ENCODE results near the gene LRRC25.

LRRC25 gene

DNA sequence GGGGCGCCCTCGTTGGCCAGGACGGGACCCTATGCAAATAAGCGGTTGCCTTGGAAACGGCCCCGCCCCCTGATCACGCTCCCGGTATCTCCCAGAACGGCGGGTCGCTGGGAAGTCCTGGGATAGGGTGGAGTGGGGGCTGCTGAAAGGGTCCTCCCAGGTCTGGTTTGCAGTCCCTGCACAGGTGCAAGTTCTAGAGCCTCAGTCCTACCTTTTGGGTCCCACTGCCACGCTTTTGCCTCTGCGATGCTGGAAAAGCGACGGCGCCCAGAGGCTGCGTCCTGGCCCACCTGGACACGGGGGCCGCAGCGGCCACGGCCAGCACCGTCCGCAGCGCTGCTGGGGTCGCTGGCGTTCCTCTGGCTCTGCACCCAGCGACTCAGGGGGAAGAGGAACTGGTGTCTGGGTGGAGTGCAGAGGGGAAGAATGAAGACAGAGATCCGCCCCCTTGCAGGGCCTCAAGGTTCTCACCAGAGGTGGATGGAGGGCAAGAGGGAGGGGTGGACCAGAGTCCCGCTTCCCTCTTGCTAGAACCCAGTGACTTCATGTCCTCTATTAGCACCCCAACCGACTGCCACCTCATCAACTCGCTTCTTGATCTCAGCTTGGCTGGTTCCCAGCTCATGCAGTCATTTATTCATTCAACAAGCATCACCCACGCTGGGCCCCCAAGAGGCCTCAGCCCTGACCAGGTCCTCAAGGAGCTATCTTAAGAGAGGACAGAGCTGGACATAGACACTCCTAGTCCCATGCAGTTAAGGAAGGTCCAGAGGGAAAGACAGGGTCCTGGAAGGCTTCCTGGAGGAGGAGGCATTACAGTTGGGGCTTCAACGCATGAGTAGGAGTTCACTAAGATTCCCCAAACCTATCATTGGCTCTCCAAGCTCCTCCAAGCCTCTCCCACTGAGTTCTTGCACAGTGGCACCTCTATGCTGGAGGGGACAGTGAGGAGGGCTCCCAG lies at the start of gene LRRC25:
Gene LRRC25 (minus strand): TSS at position 381 of the 961 bp plus-strand sequence. CDS start 659 bp downstream, outside the sequence.
- in situ Hi-C loops (cut with HindIII; ENCODE audit: low sequenced_read_pairs), result loop anchor here (10.0 kb wide), 2 partner anchors 133 to 203 kb away; partner anchors contain the start of gene MPV17L2

GRCh38 chr19:18446811-18447359 lies 49.5 kb upstream of the LRRC25 start:
- in situ Hi-C loops (cut with HindIII; ENCODE audit: low sequenced_read_pairs), result no loop called here

DNA sequence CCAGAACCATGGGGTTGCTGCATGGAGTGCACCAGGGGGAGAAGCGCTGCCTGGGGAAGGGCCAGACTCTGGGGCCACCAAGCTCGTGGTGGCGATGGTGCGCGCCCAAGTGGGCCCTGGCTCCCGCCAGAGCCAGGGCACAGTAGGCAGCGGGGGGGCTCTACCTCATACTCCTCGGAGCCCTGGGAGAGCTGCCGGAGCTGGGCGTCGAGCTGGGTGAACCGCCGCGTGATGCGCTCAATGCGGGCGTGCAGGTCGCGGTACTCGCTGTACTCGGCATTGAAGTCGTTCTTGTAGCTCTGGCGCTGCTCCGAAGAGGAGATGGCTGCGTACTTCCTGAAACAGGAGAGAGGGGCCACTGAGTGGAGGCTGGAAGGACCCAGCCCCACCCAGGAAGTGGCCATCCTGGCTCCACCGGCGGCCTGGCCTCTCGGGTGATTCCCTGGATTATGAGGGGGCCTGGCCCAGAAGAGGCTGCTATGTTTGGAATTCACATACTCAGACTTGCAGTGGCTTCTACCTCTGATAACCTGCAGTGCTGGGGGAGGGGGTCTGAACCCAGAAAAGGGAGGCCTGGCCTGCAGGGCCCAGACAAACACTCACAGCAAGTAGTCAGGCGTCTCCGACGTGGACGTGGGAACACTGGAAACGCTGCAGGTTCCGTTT lies 48.9 kb upstream of the LRRC25 start:
- in situ Hi-C loops (cut with HindIII; ENCODE audit: low sequenced_read_pairs), result no loop called here

DNA sequence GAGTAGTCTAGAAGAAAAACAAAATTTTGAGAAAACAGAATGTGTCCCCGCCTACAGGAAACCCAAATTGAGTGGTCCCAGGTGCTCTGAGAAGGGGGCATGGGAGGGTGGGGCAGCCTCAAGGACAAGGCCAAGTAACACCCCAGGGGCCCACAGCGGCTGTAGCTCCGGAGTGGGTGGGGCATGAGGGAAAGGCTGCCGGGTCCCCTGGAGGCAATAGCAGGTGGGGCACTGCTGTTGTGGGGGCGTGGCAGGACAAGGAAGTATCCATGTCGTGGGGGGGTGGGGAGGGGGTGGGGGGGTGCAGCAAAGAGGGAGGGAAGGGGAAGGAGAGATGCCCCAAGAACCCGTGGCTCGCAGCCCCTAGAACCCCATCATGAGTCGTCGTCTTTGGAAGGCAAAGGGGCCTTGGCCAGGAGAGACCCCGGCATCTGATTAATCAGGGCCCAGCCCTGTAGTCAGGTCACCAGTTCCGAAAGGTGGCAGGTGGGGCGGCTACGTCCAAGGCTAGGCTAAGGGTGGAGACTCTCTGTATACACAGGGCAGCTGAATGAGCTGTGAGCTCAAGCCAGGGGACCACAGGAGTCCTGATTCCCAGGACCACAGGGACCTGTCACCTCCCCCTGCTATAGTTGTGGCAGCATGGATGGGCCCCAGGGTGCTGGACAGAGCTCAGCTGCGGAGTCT lies 48.0 kb upstream of the LRRC25 start:
- in situ Hi-C loops (cut with HindIII; ENCODE audit: low sequenced_read_pairs), result no loop called here

DNA sequence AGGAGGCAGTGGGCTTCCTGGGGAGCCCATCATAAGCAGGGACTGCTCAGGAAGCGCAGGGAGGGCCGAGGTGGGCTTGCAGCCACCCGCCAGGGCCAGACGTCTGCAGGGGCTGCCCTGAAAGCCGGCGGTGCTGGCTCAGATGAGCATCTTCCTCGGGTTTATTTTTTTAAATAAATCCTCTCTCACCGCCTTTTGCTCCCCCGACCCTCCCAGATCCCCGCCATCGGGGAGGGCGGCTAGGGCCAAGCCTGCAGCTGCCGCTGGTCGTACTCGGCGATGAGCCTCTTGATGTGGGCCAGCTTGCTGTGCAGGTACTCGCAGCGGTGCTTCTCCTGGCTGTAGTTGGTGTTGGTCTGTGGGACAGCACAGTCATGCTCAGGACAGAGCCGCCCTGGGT lies 47.1 kb upstream of the LRRC25 start:
- in situ Hi-C loops (cut with HindIII; ENCODE audit: low sequenced_read_pairs), result no loop called here

DNA sequence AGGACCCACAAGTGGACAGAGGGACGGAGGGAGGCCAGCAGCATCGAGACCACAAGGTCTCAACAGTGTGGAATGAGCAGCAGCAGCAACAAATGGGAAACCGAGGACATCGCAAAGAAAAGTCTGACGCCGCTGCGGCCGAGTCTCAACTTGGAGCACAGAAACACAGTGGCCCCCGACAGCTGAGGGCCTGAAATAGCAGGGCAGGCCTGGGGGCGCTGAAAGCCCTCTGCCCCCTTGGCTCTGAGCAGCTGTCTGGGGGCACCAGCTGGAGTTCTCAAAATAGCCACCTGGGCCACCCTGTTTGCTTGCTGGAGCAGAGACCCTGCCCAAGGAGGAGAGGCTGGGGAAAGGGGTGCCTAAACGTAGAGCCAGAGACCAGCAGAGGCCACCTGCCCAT lies 46.4 kb upstream of the LRRC25 start:
- in situ Hi-C loops (cut with HindIII; ENCODE audit: low sequenced_read_pairs), result no loop called here

DNA sequence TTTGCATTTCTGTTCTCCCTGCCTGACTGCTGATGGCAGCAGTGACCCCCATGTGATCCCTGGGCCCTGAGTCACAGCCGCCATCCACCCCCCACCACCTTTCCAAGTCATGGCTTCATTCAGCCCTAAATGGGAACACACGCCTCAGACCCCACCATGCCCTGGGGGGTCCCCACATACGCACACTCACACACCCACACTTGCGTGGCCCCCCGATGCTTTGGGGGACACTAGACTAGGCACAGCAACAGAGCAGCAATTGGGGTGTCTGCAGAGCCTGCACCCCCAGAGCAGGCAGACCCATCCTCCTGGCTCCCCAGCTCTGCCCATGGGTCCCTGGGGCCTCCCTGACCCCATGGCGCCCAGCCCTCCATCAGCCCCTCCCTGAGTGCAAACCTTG lies 46.0 kb upstream of the LRRC25 start:
- in situ Hi-C loops (cut with HindIII; ENCODE audit: low sequenced_read_pairs), result no loop called here

GRCh38 chr19:18442941-18443340 lies 45.5 kb upstream of the LRRC25 start:
- in situ Hi-C loops (cut with HindIII; ENCODE audit: low sequenced_read_pairs), result no loop called here

DNA sequence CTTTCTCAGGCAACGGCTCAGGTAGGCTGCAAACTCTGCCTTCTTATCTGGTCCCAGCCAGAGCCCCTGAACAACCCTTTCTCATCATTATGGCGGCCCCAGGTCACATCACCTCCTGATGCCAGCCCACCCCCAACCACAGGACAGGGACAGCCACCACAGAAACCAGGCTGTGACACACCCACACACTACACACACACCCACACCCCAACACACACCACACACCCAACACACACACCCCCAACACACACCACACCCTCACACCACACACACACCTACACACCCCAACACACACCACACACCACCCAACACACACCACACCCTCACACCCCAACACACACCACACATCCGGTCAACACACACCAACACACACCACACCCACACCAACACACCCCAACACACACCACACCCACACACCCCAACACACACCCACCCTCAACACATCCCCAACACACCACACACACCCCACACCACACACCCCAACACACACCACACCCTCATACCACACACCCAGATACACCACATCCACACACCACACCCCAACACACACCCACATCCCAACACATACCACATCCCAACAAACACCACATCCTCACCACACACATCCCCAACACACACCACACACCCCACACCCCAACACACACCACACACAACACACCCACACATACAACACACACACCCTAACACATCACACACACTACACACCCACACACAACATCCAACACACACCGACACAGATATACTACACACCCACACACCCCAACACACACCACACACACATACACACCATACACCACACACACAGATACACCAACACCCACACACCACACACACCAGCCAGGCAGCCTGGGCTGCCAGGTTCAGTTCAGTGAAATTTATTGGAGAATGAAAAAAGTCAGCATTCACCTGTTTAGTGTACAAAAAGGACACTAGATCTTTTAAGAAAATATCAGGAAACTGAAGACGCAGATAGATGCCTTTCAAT lies 44.7 kb upstream of the LRRC25 start:
- in situ Hi-C loops (cut with HindIII; ENCODE audit: low sequenced_read_pairs), result no loop called here

GRCh38 chr19:18440936-18441803 lies 43.7 kb upstream of the LRRC25 start:
- in situ Hi-C loops (cut with HindIII; ENCODE audit: low sequenced_read_pairs), result no loop called here

DNA sequence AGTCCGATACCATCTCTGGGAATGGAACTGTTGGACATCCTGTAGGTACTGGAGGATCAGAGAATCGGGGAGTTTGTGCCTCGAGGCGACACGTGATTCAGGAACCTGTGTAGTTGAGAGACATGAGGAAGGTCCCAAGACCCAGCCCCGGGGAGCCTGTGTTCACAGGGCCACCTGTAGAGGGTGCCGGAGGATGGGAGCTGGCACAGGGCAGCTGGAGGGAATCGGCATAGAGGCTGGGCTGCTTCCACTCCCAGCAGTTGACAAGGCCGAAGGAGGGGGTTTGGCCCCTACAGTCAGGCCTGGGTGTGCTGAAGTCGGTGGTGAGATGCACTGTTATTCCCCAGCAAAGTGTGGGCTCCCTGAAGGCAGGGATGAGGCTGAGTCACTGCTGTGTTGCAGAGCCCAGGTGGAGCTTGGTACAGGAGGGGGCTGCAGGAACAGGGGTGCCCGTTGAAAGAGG lies 43.0 kb upstream of the LRRC25 start:
- in situ Hi-C loops (cut with HindIII; ENCODE audit: low sequenced_read_pairs), result no loop called here

DNA sequence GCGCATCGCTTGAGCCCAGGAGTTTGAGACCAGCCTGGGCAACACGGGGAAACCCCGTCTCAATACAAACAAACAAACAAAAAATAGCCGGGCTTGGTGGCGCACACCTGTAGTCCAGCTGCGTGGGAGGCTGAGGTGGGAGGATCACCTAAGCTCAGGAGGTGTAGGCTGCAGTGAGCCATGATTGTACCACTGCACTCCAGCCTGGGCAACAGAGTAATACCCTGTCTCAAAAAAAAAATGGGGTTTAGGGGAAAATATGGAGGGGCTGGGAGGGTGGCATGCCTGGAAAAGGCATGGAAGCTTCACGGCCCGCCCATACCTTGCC lies 42.5 kb upstream of the LRRC25 start:
- in situ Hi-C loops (cut with HindIII; ENCODE audit: low sequenced_read_pairs), result no loop called here

- in situ Hi-C loops (cut with HindIII; ENCODE audit: low sequenced_read_pairs), result no loop called here
Measured at GRCh38 chr19:18439025-18439909, 41.8 kb upstream of the LRRC25 start.

GRCh38 chr19:18438331-18439024 lies 41.1 kb upstream of the LRRC25 start:
- in situ Hi-C loops (cut with HindIII; ENCODE audit: low sequenced_read_pairs), result no loop called here

- in situ Hi-C loops (cut with HindIII; ENCODE audit: low sequenced_read_pairs), result no loop called here
Measured at GRCh38 chr19:18437491-18438330, 40.3 kb upstream of the LRRC25 start, which contains the start of gene ISYNA1. ISYNA1 (minus strand) TSS chr19:18438133; CDS start chr19:18437979, 154 bp downstream.

All from endothelial cell of hepatic sinusoid (primary cell).